ENCODE results near the gene ZSWIM4.

ZSWIM4 gene

GRCh38 chr19:13835791-13836723 is 40.8 kb downstream of the ZSWIM4 start:
- DNase-seq (ENCODE audit: low read depth in 2 of 2), result no peak

GRCh38 chr19:13838435-13839129 is 43.3 kb downstream of the ZSWIM4 start:
- DNase-seq (ENCODE audit: low read depth in 2 of 2), result no peak

GRCh38 chr19:13839130-13839937 is 44.1 kb downstream of the ZSWIM4 start:
- peak; percentile 85 to 89 for DNase-seq (ENCODE audit: low read depth in 2 of 2)

DNA sequence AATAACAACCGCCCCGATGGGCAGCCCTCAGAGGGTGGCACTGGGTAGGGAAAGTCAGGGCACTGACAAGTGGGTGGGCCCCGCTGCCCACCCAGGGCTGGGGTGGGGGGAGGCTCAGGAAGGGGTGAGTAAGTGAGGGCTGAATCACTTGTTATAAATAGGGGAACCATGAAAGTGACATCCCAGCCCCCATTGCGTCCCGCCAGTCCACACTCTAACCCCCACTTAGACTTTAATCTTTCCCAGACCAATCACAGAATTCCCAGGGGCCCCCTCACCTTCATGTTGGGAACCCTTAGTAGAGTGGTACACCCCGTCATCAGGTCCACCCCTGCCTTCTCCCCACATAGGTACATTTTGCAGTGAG is 44.7 kb downstream of the ZSWIM4 start:
- DNase-seq (ENCODE audit: low read depth in 2 of 2), result peak in 1 of 2 donors; percentile 61

DNA sequence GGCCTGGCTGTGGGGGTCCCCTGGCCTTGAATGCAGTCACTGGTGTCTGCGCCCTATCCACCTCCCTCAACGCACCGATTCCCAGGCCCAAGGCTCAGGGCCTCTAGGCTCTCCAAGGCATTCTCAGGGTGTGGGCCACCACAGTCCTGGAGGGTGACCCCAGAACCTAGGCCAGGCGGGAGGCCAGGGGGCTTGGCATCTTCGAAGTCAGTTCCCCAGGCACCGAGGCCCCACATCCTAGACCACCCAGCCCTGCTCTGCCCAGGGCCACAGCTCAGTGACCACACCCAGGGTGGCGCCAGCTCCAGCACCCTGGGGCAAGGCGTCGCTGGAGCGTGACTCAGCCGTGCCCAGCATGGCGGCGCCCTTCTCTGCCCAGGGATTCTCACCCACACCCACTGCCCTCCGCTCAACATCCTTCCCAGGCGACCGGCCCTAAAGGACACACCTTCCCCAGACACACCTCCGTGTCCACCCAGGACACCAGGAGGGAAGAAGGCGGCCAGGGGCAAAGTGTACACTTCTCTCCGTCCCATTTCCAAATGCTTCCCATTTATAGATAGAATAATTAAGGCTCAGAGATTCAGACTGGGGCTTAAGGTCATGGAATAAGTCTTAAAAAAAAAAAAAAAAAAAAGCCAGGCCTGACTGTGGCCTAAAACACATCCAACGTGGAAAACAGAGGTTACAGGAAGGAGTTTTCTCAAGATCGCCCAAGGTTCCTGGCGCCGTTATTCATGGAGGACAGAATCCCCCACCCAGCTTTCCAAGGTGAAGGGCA is 45.3 kb downstream of the ZSWIM4 start:
- DNase-seq (ENCODE audit: low read depth in 2 of 2), result no peak

- DNase-seq (ENCODE audit: low read depth in 2 of 2), result no peak
Measured at GRCh38 chr19:13841086-13841961, 46.1 kb downstream of the ZSWIM4 start.

DNA sequence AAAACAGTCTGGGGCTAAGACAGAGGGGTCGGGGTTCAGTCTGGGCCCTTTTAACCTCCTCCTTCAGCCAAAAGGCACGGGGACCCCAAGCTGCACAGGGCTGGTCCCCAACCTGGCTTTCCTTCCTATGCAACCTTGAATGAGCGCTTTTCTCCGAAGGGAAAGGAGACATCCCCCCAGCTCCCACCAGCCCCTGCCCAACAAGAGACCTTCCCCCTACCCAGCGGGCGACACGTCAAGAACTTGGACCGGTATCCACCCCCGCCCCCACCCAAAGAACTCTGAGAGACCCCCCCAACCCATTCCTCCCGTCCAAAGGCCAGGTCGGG is 46.7 kb downstream of the ZSWIM4 start:
- DNase-seq (ENCODE audit: low read depth in 2 of 2), result no peak

DNA sequence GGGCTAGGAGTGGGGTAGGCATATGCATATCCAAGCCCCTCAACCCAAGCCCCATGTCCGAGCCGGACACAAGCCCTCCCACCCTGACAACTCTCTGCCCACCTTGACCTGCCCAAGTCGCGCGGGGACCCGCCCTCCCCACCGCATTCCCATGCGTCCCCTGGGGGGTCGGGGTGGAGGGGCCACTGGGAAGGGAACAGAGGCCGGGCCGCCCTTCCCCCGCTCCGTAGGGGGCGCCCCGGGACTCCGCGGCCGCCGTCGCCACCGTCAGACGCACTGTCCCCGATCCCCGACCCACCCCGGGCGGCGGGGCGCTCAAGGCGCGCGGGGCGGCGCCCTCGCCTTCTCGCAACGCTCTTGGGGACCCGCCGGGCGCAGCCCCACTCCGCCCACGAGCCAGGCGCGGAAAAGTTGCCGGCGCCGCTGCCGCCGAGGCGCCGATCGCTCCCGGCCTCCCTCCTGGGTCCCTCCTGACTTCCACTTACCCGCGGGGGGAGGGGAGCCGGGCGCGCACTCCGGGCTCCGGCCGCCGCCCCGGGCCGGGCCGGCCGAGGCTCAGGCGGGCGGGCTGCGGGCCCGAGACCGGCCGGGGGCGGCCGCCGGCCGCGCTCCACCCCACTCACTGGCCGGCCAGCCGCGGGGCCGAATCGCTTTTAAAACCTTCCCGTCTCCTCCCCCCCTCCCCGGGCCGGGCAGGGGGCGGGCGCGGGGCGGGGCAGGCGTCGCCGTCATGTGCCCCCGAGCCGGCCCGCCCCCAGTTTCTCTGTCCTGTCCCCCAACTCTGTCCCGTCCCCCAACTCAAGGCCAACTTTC is 47.3 kb downstream of the ZSWIM4 start:
- DNase-seq (ENCODE audit: low read depth in 2 of 2), result peak in 1 of 2 donors; percentile 60

GRCh38 chr19:13843104-13843921 is 48.1 kb downstream of the ZSWIM4 start:
- DNase-seq (ENCODE audit: low read depth in 2 of 2), result no peak

- no peak for DNase-seq (ENCODE audit: low read depth in 2 of 2)
Measured at GRCh38 chr19:13844130-13844631, 48.9 kb downstream of the ZSWIM4 start.

DNA sequence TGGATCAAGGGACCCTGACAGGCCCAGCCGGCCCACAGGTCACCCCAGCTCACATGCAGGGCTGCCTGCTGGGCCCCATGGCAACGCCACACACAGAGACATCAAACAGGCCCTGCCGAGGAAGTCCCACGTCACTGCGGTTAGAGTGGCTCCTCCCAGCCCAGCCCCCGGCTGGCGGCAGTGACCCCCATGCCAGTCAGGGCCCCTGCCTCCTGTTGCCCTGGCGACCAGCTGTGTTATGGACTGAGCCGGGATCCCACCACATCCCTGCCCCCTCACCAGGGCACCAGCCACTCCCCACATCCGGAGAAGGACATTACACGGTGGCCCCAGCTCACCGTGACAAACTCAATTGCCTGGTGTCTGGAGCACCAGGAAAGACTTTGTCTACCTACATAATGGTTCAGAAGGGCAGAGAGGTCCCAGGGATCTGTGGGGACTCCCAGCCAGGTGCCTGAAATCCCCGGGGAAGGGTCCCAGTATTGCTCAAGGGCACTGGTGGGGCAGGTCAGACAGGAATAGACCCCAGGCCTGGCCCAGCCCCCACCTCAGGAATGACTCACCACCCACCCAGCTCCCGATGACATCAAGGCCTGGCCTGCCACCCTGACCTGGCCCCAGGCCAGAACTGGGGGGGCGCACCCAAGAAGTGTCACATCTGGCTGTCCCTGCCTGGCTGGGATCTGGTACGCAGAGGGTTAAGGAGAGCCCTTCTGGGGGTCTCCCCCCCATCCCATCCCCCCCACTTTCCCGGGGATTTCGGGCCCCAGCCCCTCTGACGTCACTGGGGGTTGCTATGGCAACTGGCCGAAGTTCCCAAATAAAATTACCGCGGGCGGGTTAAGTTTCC is 51.5 kb downstream of the ZSWIM4 start:
- DNase-seq (ENCODE audit: low read depth in 2 of 2), result peak; percentile 91

DNA sequence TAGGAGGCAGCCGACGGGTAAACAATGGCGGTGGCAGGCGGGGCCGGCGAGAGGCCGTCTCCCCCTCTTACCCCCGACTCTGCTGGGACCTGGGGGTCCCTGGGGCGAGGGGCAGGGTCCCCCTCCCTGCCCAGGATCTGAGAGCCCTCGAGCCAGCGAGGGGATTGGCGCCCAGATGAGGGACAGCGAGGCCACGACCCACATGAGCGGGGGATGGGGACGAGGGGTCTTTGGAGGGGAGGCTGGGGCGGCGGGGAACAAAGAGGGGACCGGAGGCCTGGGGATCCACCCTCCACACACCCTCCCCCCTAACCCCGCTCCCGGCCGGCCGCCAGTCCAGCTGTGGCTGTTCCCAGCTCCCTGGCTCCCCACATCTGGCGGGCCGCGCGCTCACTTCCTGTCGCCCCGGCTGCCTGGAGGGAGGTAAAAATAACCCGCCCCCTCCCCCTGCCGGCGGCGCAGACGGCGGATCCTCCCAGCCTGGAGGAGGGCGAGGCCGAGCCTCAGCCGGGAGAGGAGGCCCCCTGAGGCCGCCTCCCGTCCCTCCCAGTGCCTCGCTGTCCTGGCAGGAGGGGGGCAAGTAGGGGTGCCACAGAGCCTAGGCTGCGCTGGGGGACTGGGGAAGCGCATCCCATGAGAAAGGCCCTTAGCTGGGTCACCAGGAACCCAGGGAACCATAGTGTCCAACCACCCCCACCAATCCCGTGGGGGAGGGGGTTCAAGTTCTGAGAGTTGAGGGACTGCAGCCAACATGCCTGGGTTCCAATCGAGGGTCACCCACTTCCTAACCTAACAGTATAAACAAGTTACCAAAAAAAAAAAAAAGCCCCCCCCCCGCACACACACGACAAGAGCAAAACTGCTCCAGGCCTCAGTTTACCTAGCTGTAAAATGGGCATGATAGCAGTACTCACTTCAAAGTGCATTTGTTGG is 52.4 kb downstream of the ZSWIM4 start:
- peak; percentile 57 to 69 for DNase-seq (ENCODE audit: low read depth in 2 of 2)

GRCh38 chr19:13848340-13848677 is 53.1 kb downstream of the ZSWIM4 start:
- DNase-seq (ENCODE audit: low read depth in 2 of 2), result no peak

DNA sequence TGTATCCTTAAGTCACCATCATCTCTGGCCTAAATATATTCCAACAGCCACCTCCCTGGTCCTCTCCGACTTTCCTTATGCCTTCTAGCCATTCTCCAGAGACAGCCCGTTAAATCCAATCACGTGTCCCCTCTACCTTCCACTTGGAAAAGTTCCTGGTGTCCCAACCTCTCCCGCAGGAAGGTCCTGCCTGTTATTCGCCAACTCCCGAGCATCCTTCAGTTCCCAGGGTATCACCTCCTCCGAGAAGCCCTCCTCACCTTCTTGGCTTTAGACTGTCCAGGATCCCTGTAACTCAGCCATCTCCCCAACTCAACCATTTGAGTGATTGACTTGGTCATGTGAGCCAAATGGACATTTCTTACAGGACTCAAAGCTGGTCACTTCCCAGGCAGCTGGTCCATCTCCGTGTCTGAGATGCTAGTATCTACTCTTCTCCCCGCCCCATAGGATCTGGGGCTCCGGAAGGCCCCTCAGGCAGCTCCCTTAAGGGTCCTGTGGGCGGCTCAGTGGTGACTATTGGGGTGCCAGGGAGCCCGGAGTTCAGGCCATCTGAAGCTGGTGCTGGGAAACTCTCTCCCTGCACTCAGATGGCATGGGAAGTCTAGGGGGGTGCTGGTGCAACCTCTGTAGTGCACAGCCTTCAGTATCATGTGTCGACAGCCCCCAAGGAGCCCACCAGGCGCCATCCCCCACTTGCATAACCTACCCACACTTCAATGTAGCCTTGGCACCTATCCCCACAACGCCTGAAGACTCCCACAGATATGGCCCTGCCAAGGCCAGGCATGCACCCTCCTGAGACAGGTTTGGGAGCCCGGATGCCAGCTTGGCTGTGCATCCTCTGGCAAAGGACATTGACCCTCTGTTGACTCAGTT is 53.8 kb downstream of the ZSWIM4 start:
- no peak for DNase-seq (ENCODE audit: low read depth in 2 of 2)

Measured in stimulated activated CD8-positive, alpha-beta memory T cell treated with anti-CD3 and anti-CD28 coated beads, Interleukin-15, amount 100 ng/mL, for 4 hours (primary cell).